Tibial artery (tissue), 4 donors: ENCODE results near the gene ZNF277.
"Not testable (repeated sequence)": the region's sequence is repeated elsewhere in the genome, so short reads cannot be mapped to it uniquely, and the experiment has no call there.

Source experiments
- DNase-seq, 2 donors: peaks; one replicate each; pipeline ENCODE4 v3.0.0-alpha.2; 2019
- H3K27ac ChIP-seq, 2 donors: fragments of 200-600 bp; sonication (generic) in 1 of 2; 1 replicate in 1 of 2; 2 replicates in 1 of 2; pipeline ENCODE4 v1.5.1; 2018 to 2019; ENCODE audit warnings: mild to moderate bottlenecking in 1 of 2
- H3K27me3 ChIP-seq, 2 donors: fragments of 200-600 bp; sonication (generic) in 1 of 2; one replicate each; pipeline versions ENCODE4 v1.5.1 to v1.6.0; 2016 to 2019
- H3K36me3 ChIP-seq, 3 donors: fragments of 200-600 bp; sonication (generic) in 2 of 3; one replicate each; pipeline ENCODE4 v1.5.1; 2016 to 2019; ENCODE audit warnings: mild to moderate bottlenecking in 2 of 3
- H3K4me1 ChIP-seq, 4 donors: fragments of 200-600 bp; sonication (generic) in 2 of 4; 1 replicate in 3 of 4; 2 replicates in 1 of 4; pipeline ENCODE4 v1.5.1; 2016 to 2019
- H3K4me3 ChIP-seq, 2 donors: fragments of 200-600 bp; sonication (generic) in 1 of 2; 1 replicate in 1 of 2; 2 replicates in 1 of 2; pipeline ENCODE4 v1.5.1; 2018 to 2019; ENCODE audit warnings: mild to moderate bottlenecking in 2 of 2
- H3K9me3 ChIP-seq, 3 donors: fragments of 200-600 bp; sonication (generic) in 1 of 3; one replicate each; pipeline ENCODE4 v1.5.1; 2016 to 2019
- intact Hi-C: fragments of 100-400 bp; cut with DNase I; formaldehyde crosslinking; loops from one replicate; pipeline ENCODE4 v1.15.0; 2023; ENCODE audit warnings: low total_unique reads
- TF ChIP-seq, protein P1 (sequence below), 2 experiments: fragments of 200-600 bp in 1 of 2; fragments of 450-650 bp in 1 of 2; IDR thresholded peaks; one replicate each; pipeline ENCODE4 v1.5.1; 2017 to 2019; ENCODE audit warnings: antibody characterized with exemption in 2 of 2, mild to moderate bottlenecking in 1 of 2, moderate library complexity in 1 of 2

The ZNF277 gene

DNA sequence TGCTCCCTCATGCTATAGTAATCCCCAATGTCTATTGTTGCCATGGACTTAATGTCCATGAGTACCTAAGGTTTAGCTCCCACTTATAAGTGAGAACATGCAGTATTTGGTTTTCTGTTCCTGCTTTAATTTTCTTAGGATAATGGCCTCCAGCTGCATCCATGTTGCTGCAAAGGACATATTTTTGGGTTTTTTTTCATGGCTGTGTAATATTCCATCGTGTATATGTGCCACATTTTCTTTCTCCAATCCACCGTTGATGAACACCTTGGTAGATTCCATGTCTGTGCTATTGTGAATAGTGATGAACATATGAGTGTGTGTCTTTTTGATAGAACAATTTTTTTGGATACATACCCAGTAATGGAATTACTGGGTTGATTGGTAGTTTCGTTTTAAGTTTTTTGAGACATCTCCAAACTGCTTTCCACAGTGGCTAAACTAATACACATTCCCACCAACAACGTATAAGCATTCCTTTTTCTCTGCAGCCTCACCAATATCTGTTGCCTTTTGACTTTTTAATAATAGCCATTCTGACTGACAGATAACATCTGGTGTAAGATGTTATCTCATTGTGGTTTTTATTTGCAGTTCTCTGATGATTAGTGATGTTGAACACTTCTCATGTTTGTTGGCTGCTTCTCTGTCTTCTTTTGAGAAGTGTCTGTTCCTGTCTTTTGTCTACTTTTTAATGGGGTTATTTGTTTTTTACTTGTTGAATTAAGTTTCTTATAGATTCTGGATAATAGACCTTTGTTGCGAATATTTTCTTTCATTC, 175.0 kb downstream of the ZNF277 start:
- TF ChIP-seq, protein P1, sequence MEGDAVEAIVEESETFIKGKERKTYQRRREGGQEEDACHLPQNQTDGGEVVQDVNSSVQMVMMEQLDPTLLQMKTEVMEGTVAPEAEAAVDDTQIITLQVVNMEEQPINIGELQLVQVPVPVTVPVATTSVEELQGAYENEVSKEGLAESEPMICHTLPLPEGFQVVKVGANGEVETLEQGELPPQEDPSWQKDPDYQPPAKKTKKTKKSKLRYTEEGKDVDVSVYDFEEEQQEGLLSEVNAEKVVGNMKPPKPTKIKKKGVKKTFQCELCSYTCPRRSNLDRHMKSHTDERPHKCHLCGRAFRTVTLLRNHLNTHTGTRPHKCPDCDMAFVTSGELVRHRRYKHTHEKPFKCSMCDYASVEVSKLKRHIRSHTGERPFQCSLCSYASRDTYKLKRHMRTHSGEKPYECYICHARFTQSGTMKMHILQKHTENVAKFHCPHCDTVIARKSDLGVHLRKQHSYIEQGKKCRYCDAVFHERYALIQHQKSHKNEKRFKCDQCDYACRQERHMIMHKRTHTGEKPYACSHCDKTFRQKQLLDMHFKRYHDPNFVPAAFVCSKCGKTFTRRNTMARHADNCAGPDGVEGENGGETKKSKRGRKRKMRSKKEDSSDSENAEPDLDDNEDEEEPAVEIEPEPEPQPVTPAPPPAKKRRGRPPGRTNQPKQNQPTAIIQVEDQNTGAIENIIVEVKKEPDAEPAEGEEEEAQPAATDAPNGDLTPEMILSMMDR (IDR thresholded peaks at IDR 0.05) = no peak
- no peak overlapping the region for H3K4me3 ChIP-seq
- H3K27me3 ChIP-seq = no peaks in the 10 kb centered on the region
- H3K9me3 ChIP-seq = no peaks in the 10 kb centered on the region
- H3K36me3 ChIP-seq = no peaks in the 10 kb centered on the region
- H3K4me1 ChIP-seq = no peaks in the 10 kb centered on the region
- no peak for DNase-seq
- intact Hi-C loops = no loop called here
- no peak overlapping the region for H3K27ac ChIP-seq

- intact Hi-C loops = no loop called here
- no peak for DNase-seq
These were observed 177.3 kb downstream of the ZNF277 start for GRCh38 chr7:112383671-112384417.

GRCh38 chr7:112385516-112385915, 179.0 kb downstream of the ZNF277 start:
- Histone ChIP-seq H3K27me3 (no peaks in the 10 kb centered on the region), H3K4me3 (no peak overlapping the region), H3K27ac (no peak overlapping the region), H3K4me1 (no peaks in the 10 kb centered on the region), H3K9me3 (no peaks in the 10 kb centered on the region), H3K36me3 (no peaks in the 10 kb centered on the region)
- intact Hi-C loops = no loop called here
- DNase-seq = no peak
- TF ChIP-seq, protein P1 (IDR thresholded peaks at IDR 0.05) = no peak

More at GRCh38 chr7:112383671-112384417, 177.3 kb downstream of the ZNF277 start:
- TF ChIP-seq, protein P1 (IDR thresholded peaks at IDR 0.05) = no peak
- Histone ChIP-seq H3K9me3 (no peaks in the 10 kb centered on the region), H3K4me1 (no peaks in the 10 kb centered on the region), H3K4me3 (no peak overlapping the region), H3K36me3 (no peaks in the 10 kb centered on the region), H3K27me3 (no peaks in the 10 kb centered on the region), H3K27ac (no peak overlapping the region)

GRCh38 chr7:112386619-112387018, 180.1 kb downstream of the ZNF277 start:
- intact Hi-C loops = no loop called here
- no peak overlapping the region for H3K4me3 ChIP-seq
- no peaks in the 10 kb centered on the region for H3K4me1 ChIP-seq
- no peaks in the 10 kb centered on the region for H3K27me3 ChIP-seq
- H3K27ac ChIP-seq = no peak overlapping the region
- no peaks in the 10 kb centered on the region for H3K9me3 ChIP-seq
- TF ChIP-seq, protein P1 (IDR thresholded peaks at IDR 0.05) = no peak
- H3K36me3 ChIP-seq = no peaks in the 10 kb centered on the region
- DNase-seq = no peak

- H3K4me3 ChIP-seq = no peak overlapping the region
- no peak for DNase-seq
- TF ChIP-seq, protein P1 (IDR thresholded peaks at IDR 0.05) = no peak
- no peak overlapping the region for H3K27ac ChIP-seq
- H3K4me1 ChIP-seq = peaks cover 0 to 8% (median 3%) of the 10 kb centered on the region in 4 donors
- H3K27me3 ChIP-seq = no peaks in the 10 kb centered on the region
- intact Hi-C loops = no loop called here
- no peaks in the 10 kb centered on the region for H3K36me3 ChIP-seq
- H3K9me3 ChIP-seq = no peaks in the 10 kb centered on the region
These were observed 183.7 kb downstream of the ZNF277 start for GRCh38 chr7:112390167-112390566.

- DNase-seq = peak; percentile 54 to 73
- peak overlapping the region; percentile 55 to 60 for H3K4me3 ChIP-seq
- H3K9me3 ChIP-seq, intact Hi-C loops, H3K36me3 ChIP-seq, H3K4me1 ChIP-seq, H3K27me3 ChIP-seq: not testable (repeated sequence)
- peak overlapping the region; percentile 36 to 54 for H3K27ac ChIP-seq
These were observed 184.8 kb downstream of the ZNF277 start for GRCh38 chr7:112391079-112391821.

GRCh38 chr7:112391841-112392286, 185.4 kb downstream of the ZNF277 start:
- H3K9me3 ChIP-seq, H3K27me3 ChIP-seq, H3K4me1 ChIP-seq, intact Hi-C loops, H3K36me3 ChIP-seq: not testable (repeated sequence)
- peak; percentile 51 to 74 for DNase-seq
- Histone ChIP-seq H3K27ac (peak overlapping the region; percentile 36 to 54), H3K4me3 (peak overlapping the region; percentile 55 to 60)
